GM12874 (cell line): ENCODE data around the gene PSMD13.

Experiments used
- CTCF ChIP-seq: IDR thresholded peaks from 2 replicates; pipeline ENCODE4 v1.5.1; 2011; ENCODE audit warnings: low read depth, mild to moderate bottlenecking, control low read depth, low read length, moderate library complexity; ENCODE audit not compliant: insufficient read depth

The PSMD13 gene

GRCh38 chr11:279966-280705 lies 43.4 kb downstream of the PSMD13 start:
- no peak for TF ChIP-seq CTCF

GRCh38 chr11:280706-281485 lies 44.1 kb downstream of the PSMD13 start:
- TF ChIP-seq CTCF = no peak

GRCh38 chr11:281486-282161 lies 44.8 kb downstream of the PSMD13 start:
- no peak for TF ChIP-seq CTCF

GRCh38 chr11:282171-282570 lies 45.4 kb downstream of the PSMD13 start:
- TF ChIP-seq CTCF = no peak

- TF ChIP-seq CTCF = no peak
Observed at GRCh38 chr11:282630-283360, 46.0 kb downstream of the PSMD13 start.

GRCh38 chr11:283405-284104 lies 46.8 kb downstream of the PSMD13 start:
- no peak for TF ChIP-seq CTCF
